Measurements from ENCODE around the gene SRRM1. TPM values are rescaled to one million over a fixed set of nuclear protein-coding genes. Genes with fewer than 3 reads are reported as not detected.
A peak's percentile ranks its signal among the peaks of the same experiment; 100 is the strongest.
"Not testable (repeated sequence)": the region's sequence is repeated elsewhere in the genome, so short reads cannot be mapped to it uniquely, and the experiment has no call there.

SRRM1 gene
- total and polyA plus RNA-seq, 11 donors, result 30.3 to 97.0 (median 61.4) TPM

GRCh38 chr1:24659993-24660665 is 17.0 kb downstream of the SRRM1 start:
- no peaks in the 10 kb centered on the region for H3K27me3 ChIP-seq
- TF ChIP-seq POLR2A (IDR thresholded peaks at IDR 0.05), result no peak
- TF ChIP-seq CTCF (IDR thresholded peaks at IDR 0.05), result no peak
- DNase-seq (no peak), ATAC-seq (no peak)
- H3K4me1 ChIP-seq, result peaks cover 0 to 13% (median 0%) of the 10 kb centered on the region in 12 donors
- peaks cover 0 to 100% (median 100%) of the 10 kb centered on the region in 9 donors for H3K36me3 ChIP-seq
- H3K4me3 ChIP-seq, result no peak overlapping the region
- no peaks in the 10 kb centered on the region for H3K9me3 ChIP-seq
- no peak overlapping the region for H3K27ac ChIP-seq
- 17 to 31% (median 26%) methylated on average over 1 of the region's 1 CpG for WGBS, 4 donors
- intact Hi-C loops (cut with DNase I), result loop anchor here in 3 of 10 donors (5.0 to 10.0 kb wide), 3 partner anchors 565 to 685 kb away; no protein-coding TSS in a partner anchor

- WGBS, 4 donors, result 49 to 57% (median 54%) methylated on average over 2 of the region's 2 CpGs
- Histone ChIP-seq H3K27me3 (no peaks in the 10 kb centered on the region), H3K27ac (peak overlapping the region in 2 of 12 donors; percentile 19 to 20), H3K9me3 (no peaks in the 10 kb centered on the region), H3K4me3 (no peak overlapping the region), H3K4me1 (peaks cover 0 to 9% (median 0%) of the 10 kb centered on the region in 12 donors), H3K36me3 (peaks cover 3 to 100% (median 100%) of the 10 kb centered on the region in 9 donors)
- no peak for DNase-seq
- intact Hi-C loops (cut with DNase I), result loop anchor here in 1 of 10 donors (10.0 kb wide), 1 partner anchor 680 kb away; no protein-coding TSS in a partner anchor
- peak in 2 of 4 donors; percentile 26 to 52 for ATAC-seq
- TF ChIP-seq CTCF (IDR thresholded peaks at IDR 0.05), result no peak
- no peak for TF ChIP-seq POLR2A (IDR thresholded peaks at IDR 0.05)
Measured at GRCh38 chr1:24664507-24665033, 21.5 kb downstream of the SRRM1 start.

GRCh38 chr1:24666794-24667193 is 23.7 kb downstream of the SRRM1 start:
- no peaks in the 10 kb centered on the region for H3K27me3 ChIP-seq
- no peak overlapping the region for H3K4me3 ChIP-seq
- WGBS, 4 donors, result 81 to 87% (median 85%) methylated on average over 11 of the region's 11 CpGs
- peaks cover 0 to 7% (median 0%) of the 10 kb centered on the region in 12 donors for H3K4me1 ChIP-seq
- ATAC-seq (no peak), DNase-seq (no peak)
- intact Hi-C loops (cut with DNase I), result loop anchor here in 1 of 10 donors (10.0 kb wide), 1 partner anchor 678 kb away; no protein-coding TSS in a partner anchor
- TF ChIP-seq CTCF (IDR thresholded peaks at IDR 0.05), result no peak
- no peak for TF ChIP-seq POLR2A (IDR thresholded peaks at IDR 0.05)
- H3K9me3 ChIP-seq, result no peaks in the 10 kb centered on the region
- H3K36me3 ChIP-seq, result peaks cover 12 to 100% (median 100%) of the 10 kb centered on the region in 9 donors
- no peak overlapping the region for H3K27ac ChIP-seq

GRCh38 chr1:24671372-24671771 is 28.3 kb downstream of the SRRM1 start:
- not testable (repeated sequence) for H3K27me3 ChIP-seq, H3K9me3 ChIP-seq, H3K27ac ChIP-seq, H3K4me3 ChIP-seq, DNase-seq, ATAC-seq, H3K4me1 ChIP-seq
- intact Hi-C loops (cut with DNase I), result loop anchor here in 1 of 10 donors (2.0 kb wide), 1 partner anchor 19 kb away; no protein-coding TSS in a partner anchor
- WGBS, 4 donors, result 81 to 96% (median 93%) methylated on average over 4 of the region's 4 CpGs
- peaks cover 12 to 95% (median 88%) of the 10 kb centered on the region in 9 donors for H3K36me3 ChIP-seq

GRCh38 chr1:24672686-24673085 is 29.6 kb downstream of the SRRM1 start:
- H3K4me1 ChIP-seq; DNase-seq; intact Hi-C loops (cut with DNase I); H3K4me3 ChIP-seq; H3K9me3 ChIP-seq; H3K27me3 ChIP-seq; H3K27ac ChIP-seq; ATAC-seq: not testable (repeated sequence)
- peaks cover 10 to 86% (median 75%) of the 10 kb centered on the region in 9 donors for H3K36me3 ChIP-seq
- 45 to 84% (median 71%) methylated on average over 1 of the region's 1 CpG for WGBS, 4 donors

Measured in heart left ventricle (tissue), 16 donors.